ENCODE measurements around the gene BIRC7. TPM values are rescaled to one million over a fixed set of nuclear protein-coding genes. Genes with fewer than 3 reads are reported as not detected.

The BIRC7 gene
- total RNA-seq, 2 experiments from 2014 or later, result 0.42 TPM; not detected in 1

DNA sequence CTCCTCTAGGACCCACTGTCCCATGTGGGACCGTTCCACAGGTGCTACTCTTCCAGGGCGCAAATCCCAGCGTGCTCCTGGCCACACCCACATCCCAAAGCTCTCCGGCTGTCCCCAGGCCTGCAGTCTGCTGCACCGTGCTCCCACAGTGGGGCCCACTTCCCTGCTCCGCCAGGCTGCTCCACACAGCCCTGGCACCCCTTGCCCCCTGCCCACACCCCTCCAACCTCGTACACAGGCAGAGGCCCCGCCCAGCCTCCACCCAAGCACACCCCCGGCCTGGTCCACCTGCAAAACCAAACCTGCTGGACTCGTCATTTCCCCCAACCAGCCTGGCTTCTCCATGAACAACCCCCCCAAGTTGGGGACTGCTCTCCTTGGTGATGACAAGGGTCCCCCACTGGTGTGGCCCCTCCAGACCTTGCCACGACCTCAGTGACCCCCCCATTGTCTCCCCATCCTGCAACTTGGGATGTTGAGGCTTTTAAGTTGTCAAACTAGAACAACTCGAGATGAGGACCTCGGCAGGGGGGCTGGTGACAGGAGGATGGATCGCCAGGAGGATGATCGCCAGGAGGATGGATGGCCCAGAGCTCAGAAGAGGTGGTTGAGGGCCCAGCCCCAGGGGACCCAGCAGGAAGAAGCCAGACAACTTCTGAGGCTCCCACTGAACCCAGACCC, 46.9 kb upstream of the BIRC7 start:
- intact Hi-C loops (cut with micrococcal nuclease; ENCODE audit: unreplicated experiment), result no loop called here
- ChIA-PET POLR2A (no interaction called here), CTCF (ENCODE audit: unreplicated experiment) (no interaction called here)
- Histone ChIP-seq H2AFZ (ENCODE audit: low read length) (no peak overlapping the region), H3K4me1 (ENCODE audit: insufficient read depth, low read length, poor library complexity, severe bottlenecking) (no peaks in the 10 kb centered on the region), H3K9me2 (ENCODE audit: insufficient read depth, low read length) (no peaks in the 10 kb centered on the region), H3K36me3 (ENCODE audit: insufficient read depth, low read length) (no peaks in the 10 kb centered on the region), H3K4me2 (ENCODE audit: low read length) (no peak overlapping the region), H3K27ac (ENCODE audit: low read depth, low read length, poor library complexity, severe bottlenecking) (no peak overlapping the region), H3K9me3 (ENCODE audit: low read length) (no peaks in the 10 kb centered on the region), H4K20me1 (ENCODE audit: insufficient read depth, low read length) (no peaks in the 10 kb centered on the region), H3K79me2 (ENCODE audit: insufficient read depth, low read depth, low read length) (no peaks in the 10 kb centered on the region), H3K4me3 (ENCODE audit: low read depth, low read length, poor library complexity, severe bottlenecking) (no peak overlapping the region)
- BruUV-seq (replicated peaks), result no TSS peak
- peak; percentile 15 for DNase-seq (ENCODE audit: low spot score)
- TF ChIP-seq EZH2phosphoT487 (IDR thresholded peaks at IDR 0.05; ENCODE audit: borderline replicate concordance, low read depth, low read length) (no peak), CTCF (conservative IDR thresholded peaks at IDR 0.05; ENCODE audit: low read length) (no peak)

DNA sequence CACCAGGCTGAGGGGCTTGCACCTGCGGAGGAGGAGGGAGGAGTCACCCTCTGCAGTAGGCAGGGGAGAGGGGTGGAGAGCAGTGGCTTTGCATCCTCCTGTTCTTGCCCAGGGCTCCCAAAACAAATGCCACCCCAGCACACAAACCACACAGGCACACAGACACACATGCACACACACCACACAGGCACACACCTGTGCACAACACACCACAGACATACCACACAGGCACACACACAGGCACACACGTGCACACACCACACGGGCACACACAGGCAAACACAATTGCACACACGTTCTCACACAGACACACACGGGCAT, 46.4 kb upstream of the BIRC7 start:
- Histone ChIP-seq H3K9me3 (ENCODE audit: low read length) (no peaks in the 10 kb centered on the region), H3K4me2 (ENCODE audit: low read length) (no peak overlapping the region), H3K4me3 (ENCODE audit: low read depth, low read length, poor library complexity, severe bottlenecking) (no peak overlapping the region), H3K79me2 (ENCODE audit: insufficient read depth, low read depth, low read length) (no peaks in the 10 kb centered on the region), H4K20me1 (ENCODE audit: insufficient read depth, low read length) (no peaks in the 10 kb centered on the region), H3K4me1 (ENCODE audit: insufficient read depth, low read length, poor library complexity, severe bottlenecking) (no peaks in the 10 kb centered on the region), H3K36me3 (ENCODE audit: insufficient read depth, low read length) (peaks cover under 1% of the 10 kb centered on the region; the same call in 1 of the 2 replicates), H3K9me2 (ENCODE audit: insufficient read depth, low read length) (no peaks in the 10 kb centered on the region), H2AFZ (ENCODE audit: low read length) (no peak overlapping the region), H3K27ac (ENCODE audit: low read depth, low read length, poor library complexity, severe bottlenecking) (no peak overlapping the region)
- no TSS peak for BruUV-seq (replicated peaks)
- POLR2A ChIA-PET, result no interaction called here
- intact Hi-C loops (cut with micrococcal nuclease; ENCODE audit: unreplicated experiment), result no loop called here
- no peak for DNase-seq (ENCODE audit: low spot score)
- TF ChIP-seq CTCF (conservative IDR thresholded peaks at IDR 0.05; ENCODE audit: low read length), result no peak
- no peak for TF ChIP-seq EZH2phosphoT487 (IDR thresholded peaks at IDR 0.05; ENCODE audit: borderline replicate concordance, low read depth, low read length)
- CTCF ChIA-PET (ENCODE audit: unreplicated experiment), result no interaction called here

DNA sequence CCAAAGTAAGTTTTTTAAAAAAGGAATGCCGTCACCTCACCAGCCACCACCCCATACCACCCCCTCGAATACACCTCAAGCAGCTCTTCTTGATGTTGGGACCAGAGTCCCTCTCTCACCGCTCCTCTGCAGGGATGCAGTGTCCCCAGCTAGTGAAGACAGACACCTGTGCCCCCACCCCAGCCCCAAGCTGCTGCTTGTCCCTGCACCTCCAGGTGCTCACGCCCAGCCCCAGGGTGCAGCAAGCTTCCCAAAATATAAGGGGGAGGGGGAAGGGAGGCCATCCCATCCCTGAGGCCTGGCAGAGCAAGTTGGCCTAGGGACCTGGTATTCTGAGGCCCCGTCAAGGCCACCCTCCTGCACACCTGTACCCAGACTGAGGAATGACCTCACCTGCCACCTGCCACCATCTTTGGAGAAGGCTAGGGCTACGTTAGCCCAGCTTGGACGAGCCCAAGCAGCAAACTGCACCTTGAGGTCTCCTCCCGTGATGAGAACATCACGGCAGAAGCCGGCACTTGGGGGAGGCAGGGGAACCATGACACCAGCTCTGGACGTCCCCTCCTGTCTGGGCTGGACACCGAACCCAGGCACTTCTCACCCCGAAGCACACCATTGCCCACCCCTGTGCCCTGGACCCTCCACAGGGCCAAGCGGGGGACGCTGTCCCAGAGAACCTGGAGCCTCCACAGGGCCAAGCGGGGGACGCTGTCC, 45.7 kb upstream of the BIRC7 start:
- H3K9me2 ChIP-seq (ENCODE audit: insufficient read depth, low read length), result no peaks in the 10 kb centered on the region
- H3K4me3 ChIP-seq (ENCODE audit: low read depth, low read length, poor library complexity, severe bottlenecking), result no peak overlapping the region
- TF ChIP-seq EZH2phosphoT487 (IDR thresholded peaks at IDR 0.05; ENCODE audit: borderline replicate concordance, low read depth, low read length) (no peak), CTCF (conservative IDR thresholded peaks at IDR 0.05; ENCODE audit: low read length) (no peak)
- H3K27ac ChIP-seq (ENCODE audit: low read depth, low read length, poor library complexity, severe bottlenecking), result no peak overlapping the region
- H3K36me3 ChIP-seq (ENCODE audit: insufficient read depth, low read length), result peaks cover 7% of the 10 kb centered on the region
- H3K9me3 ChIP-seq (ENCODE audit: low read length), result no peaks in the 10 kb centered on the region
- POLR2A ChIA-PET, result no interaction called here
- CTCF ChIA-PET (ENCODE audit: unreplicated experiment), result no interaction called here
- no peak overlapping the region for H3K4me2 ChIP-seq (ENCODE audit: low read length)
- no peaks in the 10 kb centered on the region for H3K79me2 ChIP-seq (ENCODE audit: insufficient read depth, low read depth, low read length)
- no peaks in the 10 kb centered on the region for H3K4me1 ChIP-seq (ENCODE audit: insufficient read depth, low read length, poor library complexity, severe bottlenecking)
- H2AFZ ChIP-seq (ENCODE audit: low read length), result no peak overlapping the region
- intact Hi-C loops (cut with micrococcal nuclease; ENCODE audit: unreplicated experiment), result no loop called here
- DNase-seq (ENCODE audit: low spot score), result no peak
- no TSS peak for BruUV-seq (replicated peaks)
- H4K20me1 ChIP-seq (ENCODE audit: insufficient read depth, low read length), result peaks cover 2% of the 10 kb centered on the region; the same call in 1 of the 2 replicates

Data from OCI-LY7 (cell line).